ENCODE results near the gene P2RY6.

P2RY6 gene

GRCh38 chr11:73246303-73246702 is 25.8 kb upstream of the P2RY6 start:
- Mint-ChIP-seq H3K4me1 (no peaks in the 10 kb centered on the region), H3K4me3 (no peak overlapping the region), H3K9me3 (no peaks in the 10 kb centered on the region), H3K36me3 (no peaks in the 10 kb centered on the region), H3K27ac (no peak overlapping the region), H3K27me3 (no peaks in the 10 kb centered on the region)

DNA sequence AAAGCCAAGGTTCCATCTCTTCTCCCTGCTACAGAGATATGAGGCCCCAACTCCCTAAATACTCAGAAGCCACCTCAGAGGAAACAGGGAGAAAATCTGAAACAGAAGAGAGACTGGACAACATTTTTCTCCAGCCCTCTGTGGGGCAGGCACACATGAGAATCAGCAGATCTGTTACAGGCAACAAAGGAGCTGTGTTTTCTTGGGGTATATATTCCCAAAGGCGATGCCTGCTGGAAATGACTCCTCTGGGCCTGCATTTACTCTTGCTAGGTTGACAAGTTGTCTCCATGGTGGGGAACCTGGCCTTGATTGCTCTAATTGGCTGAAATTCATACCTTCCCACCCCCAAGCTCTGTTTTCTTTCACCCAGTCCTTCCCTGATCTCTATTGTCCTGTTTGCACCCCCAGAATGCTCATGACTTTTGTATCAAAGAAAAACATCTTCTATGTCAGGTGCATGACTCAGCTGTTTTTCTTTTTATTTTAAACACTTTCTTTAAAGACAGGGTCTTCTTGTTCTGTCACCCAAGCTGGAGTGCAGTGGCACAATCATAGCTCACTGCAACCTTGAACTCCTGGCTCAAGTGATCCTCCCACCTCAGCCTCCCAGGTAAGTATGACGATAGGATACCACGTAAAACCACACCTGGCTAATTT is 23.5 kb upstream of the P2RY6 start:
- Mint-ChIP-seq H3K4me3 (no peak overlapping the region), H3K27ac (no peak overlapping the region), H3K36me3 (no peaks in the 10 kb centered on the region), H3K27me3 (no peaks in the 10 kb centered on the region), H3K9me3 (no peaks in the 10 kb centered on the region), H3K4me1 (no peaks in the 10 kb centered on the region)

- no peak overlapping the region for H3K27ac Mint-ChIP-seq
- H3K9me3 Mint-ChIP-seq, result no peaks in the 10 kb centered on the region
- H3K27me3 Mint-ChIP-seq, result no peaks in the 10 kb centered on the region
- no peak overlapping the region for H3K4me3 Mint-ChIP-seq
- H3K4me1 Mint-ChIP-seq, result no peaks in the 10 kb centered on the region
- H3K36me3 Mint-ChIP-seq, result no peaks in the 10 kb centered on the region
These were observed 22.8 kb upstream of the P2RY6 start for GRCh38 chr11:73249304-73249703.

GRCh38 chr11:73249853-73250783 is 22.0 kb upstream of the P2RY6 start:
- no peaks in the 10 kb centered on the region for H3K4me1 Mint-ChIP-seq
- no peak overlapping the region for H3K27ac Mint-ChIP-seq
- H3K4me3 Mint-ChIP-seq, result no peak overlapping the region
- H3K27me3 Mint-ChIP-seq, result no peaks in the 10 kb centered on the region
- H3K36me3 Mint-ChIP-seq, result no peaks in the 10 kb centered on the region
- H3K9me3 Mint-ChIP-seq, result no peaks in the 10 kb centered on the region

GRCh38 chr11:73252577-73253191 is 19.5 kb upstream of the P2RY6 start:
- Mint-ChIP-seq H3K4me3 (no peak overlapping the region), H3K36me3 (no peaks in the 10 kb centered on the region), H3K27me3 (no peaks in the 10 kb centered on the region), H3K4me1 (no peaks in the 10 kb centered on the region), H3K27ac (no peak overlapping the region), H3K9me3 (no peaks in the 10 kb centered on the region)

GRCh38 chr11:73257342-73258103 is 14.6 kb upstream of the P2RY6 start:
- Mint-ChIP-seq H3K27me3 (peaks cover 4% of the 10 kb centered on the region), H3K9me3 (no peaks in the 10 kb centered on the region), H3K4me3 (no peak overlapping the region), H3K27ac (no peak overlapping the region), H3K4me1 (no peaks in the 10 kb centered on the region), H3K36me3 (no peaks in the 10 kb centered on the region)

- Mint-ChIP-seq H3K27ac (no peak overlapping the region), H3K4me3 (no peak overlapping the region), H3K36me3 (no peaks in the 10 kb centered on the region), H3K4me1 (no peaks in the 10 kb centered on the region), H3K27me3 (peaks cover 6% of the 10 kb centered on the region), H3K9me3 (no peaks in the 10 kb centered on the region)
These were observed 13.8 kb upstream of the P2RY6 start for GRCh38 chr11:73258104-73259035.

- Mint-ChIP-seq H3K27ac (no peak overlapping the region), H3K4me3 (no peak overlapping the region)
These were observed 12.6 kb upstream of the P2RY6 start for GRCh38 chr11:73259406-73260126.

DNA sequence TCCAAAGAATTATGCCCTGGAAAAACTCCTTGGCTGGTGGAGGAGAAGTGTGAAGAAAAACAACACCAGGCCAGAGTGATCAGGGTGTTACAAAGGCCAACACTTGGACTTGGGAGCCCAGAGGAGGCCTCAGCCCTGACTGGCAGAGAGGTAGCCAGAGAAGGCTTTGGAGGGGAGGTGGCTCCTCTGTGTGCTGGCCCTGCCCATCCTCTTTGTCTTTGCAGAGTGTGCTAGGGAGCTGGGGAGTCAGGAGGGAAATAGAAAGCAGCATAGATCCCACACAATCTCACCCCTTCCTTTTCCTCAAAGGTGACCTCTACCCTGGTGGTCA is 12.0 kb upstream of the P2RY6 start:
- Mint-ChIP-seq H3K9me3 (no peaks in the 10 kb centered on the region), H3K27me3 (peaks cover 14% of the 10 kb centered on the region), H3K36me3 (no peaks in the 10 kb centered on the region), H3K27ac (no peak overlapping the region), H3K4me1 (no peaks in the 10 kb centered on the region), H3K4me3 (no peak overlapping the region)

More at GRCh38 chr11:73259406-73260126, 12.6 kb upstream of the P2RY6 start:
- Mint-ChIP-seq H3K27me3 (peaks cover 9% of the 10 kb centered on the region), H3K4me1 (no peaks in the 10 kb centered on the region), H3K36me3 (no peaks in the 10 kb centered on the region), H3K9me3 (no peaks in the 10 kb centered on the region)

GRCh38 chr11:73262851-73263495 is 9.2 kb upstream of the P2RY6 start:
- Mint-ChIP-seq H3K4me1 (no peaks in the 10 kb centered on the region), H3K4me3 (no peak overlapping the region), H3K9me3 (no peaks in the 10 kb centered on the region), H3K27me3 (peaks cover 14% of the 10 kb centered on the region), H3K27ac (no peak overlapping the region), H3K36me3 (no peaks in the 10 kb centered on the region)

- H3K27ac Mint-ChIP-seq, result no peak overlapping the region
- no peaks in the 10 kb centered on the region for H3K9me3 Mint-ChIP-seq
- H3K27me3 Mint-ChIP-seq, result peaks cover 14% of the 10 kb centered on the region
- no peak overlapping the region for H3K4me3 Mint-ChIP-seq
- no peaks in the 10 kb centered on the region for H3K4me1 Mint-ChIP-seq
- no peaks in the 10 kb centered on the region for H3K36me3 Mint-ChIP-seq
These were observed 8.5 kb upstream of the P2RY6 start for GRCh38 chr11:73263640-73264039.

- Mint-ChIP-seq H3K36me3 (no peaks in the 10 kb centered on the region), H3K27me3 (peaks cover 14% of the 10 kb centered on the region), H3K9me3 (no peaks in the 10 kb centered on the region), H3K4me1 (no peaks in the 10 kb centered on the region), H3K27ac (no peak overlapping the region), H3K4me3 (no peak overlapping the region)
These were observed 6.8 kb upstream of the P2RY6 start for GRCh38 chr11:73265278-73265810.

DNA sequence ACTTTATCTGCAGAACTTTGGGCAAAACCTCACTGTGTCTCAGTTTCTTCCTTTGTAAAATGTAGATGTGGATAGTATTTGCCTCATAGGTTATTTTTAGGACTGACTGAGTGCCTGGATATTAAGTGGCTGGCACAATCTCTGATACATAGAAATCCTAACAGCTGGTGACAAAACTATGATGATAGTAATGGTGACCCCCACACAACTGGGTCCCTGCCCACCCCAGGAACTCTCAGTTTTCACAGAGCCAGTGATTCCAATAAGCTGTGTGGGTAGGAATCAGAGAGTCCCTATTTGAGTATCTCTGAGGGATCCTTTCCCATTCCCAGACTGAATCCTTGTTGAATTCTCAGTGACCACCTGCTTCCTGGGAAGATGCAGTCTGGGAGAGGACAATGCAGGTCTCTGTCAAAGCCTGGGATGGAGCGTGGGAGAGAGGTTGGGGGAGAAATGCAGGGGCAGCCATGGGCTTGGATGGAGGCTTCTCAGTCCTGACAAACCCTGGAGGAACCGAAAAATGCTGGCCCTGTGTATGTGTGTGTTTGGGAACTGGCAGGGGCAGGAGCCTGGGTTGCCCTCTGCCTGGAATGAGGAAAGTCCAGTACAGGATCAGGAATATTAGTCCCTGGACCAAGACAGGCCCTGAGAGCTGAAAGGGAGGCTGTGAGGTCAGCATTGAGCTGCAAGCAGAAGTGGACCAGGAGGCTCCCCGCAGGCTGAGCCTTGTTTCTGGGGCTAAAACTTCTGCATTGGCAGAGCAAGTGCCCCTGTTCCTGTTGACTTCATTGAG is 6.1 kb upstream of the P2RY6 start:
- Mint-ChIP-seq H3K9me3 (no peaks in the 10 kb centered on the region), H3K4me1 (no peaks in the 10 kb centered on the region), H3K4me3 (no peak overlapping the region), H3K27me3 (peaks cover 14% of the 10 kb centered on the region), H3K27ac (no peak overlapping the region), H3K36me3 (no peaks in the 10 kb centered on the region)
